DMS 273 (cell line): Measurements from ENCODE around the gene PFDN6.

Source experiments
- DNase-seq: peaks from one replicate; lab custom pipeline; 2025; ENCODE audit not compliant: unreplicated experiment; lab: John Stamatoyannopoulos, UW

Gene PFDN6

GRCh38 chr6:33315793-33316602 is 26.6 kb downstream of the PFDN6 start:
- DNase-seq = no peak

- no peak for DNase-seq
These were observed 27.4 kb downstream of the PFDN6 start for GRCh38 chr6:33316603-33317418.

GRCh38 chr6:33317419-33317668 is 27.9 kb downstream of the PFDN6 start:
- no peak for DNase-seq

DNA sequence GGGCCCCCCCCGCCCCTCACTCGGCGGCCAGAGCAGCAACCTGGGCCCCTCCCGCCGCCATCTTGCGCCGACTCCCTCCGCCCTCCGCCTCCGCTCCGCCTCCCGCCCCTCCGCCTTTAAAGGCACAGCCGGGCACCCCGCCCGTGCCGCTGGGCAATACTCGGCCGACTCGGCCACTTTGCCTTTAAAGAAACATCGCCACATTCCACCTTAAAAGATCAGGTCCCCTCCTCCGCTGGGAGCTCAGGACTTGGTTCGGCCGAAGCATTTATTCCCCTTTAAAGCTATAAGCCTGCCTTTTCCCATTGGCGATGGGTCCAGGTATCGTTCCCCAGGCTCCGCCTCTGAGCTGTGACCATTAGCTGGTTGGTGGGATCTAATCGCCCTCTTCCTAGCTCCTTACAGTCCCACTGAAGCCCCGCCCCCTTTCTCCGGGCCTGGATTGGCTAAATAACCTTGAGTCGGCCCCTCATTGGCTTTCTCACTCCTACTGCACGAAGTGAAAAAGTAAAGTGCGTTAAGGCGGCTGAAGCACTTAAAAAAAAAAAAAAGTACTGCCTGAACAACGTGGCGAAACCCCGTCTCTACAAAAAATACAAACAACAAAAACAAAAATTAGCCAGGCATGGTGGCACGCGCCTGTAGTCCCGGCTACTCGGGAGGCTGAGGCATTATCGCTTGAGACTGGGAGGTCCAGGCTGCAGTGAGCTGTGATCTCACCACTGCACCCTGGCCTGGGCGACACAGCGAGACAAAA is 28.4 kb downstream of the PFDN6 start, which contains the start of gene ZBTB22:
TSS of gene ZBTB22 (minus strand) at position 76 of the 757 bp plus-strand sequence. CDS start 828 bp downstream, outside the sequence.
- peak; percentile 99 for DNase-seq

DNA sequence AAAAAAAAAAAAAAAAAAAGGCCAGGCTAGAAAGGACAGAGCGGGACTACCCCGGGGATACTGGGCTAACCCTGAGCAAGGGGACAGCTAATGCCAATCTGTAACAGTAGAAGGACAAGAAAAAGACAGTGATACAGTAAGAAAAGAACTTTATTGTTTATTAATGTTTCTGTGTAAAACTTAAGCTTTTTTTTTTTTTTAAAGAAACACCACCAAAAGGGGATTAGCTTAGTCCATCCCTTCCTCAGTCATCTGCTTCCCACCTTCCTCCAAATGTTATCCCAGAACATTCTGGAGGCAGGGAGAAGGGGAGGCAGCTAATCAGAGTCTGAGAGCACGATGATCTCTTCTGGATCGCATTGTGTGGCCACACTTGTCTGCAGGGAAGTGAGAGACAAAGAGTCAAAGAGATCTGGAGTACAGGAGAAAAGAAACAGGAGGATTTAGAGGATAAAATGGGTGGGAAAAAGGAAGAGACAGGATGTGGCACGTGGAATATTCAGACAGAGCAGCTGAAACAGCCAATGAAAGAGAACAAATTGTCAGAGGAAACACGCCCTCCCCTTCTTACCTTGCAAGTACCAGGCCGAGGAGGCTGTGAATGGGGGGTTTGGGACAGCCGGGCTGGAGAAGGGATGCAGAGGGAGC is 29.1 kb downstream of the PFDN6 start:
- no peak for DNase-seq

GRCh38 chr6:33319939-33320314 is 30.5 kb downstream of the PFDN6 start:
- DNase-seq = no peak

GRCh38 chr6:33320315-33321181 is 31.1 kb downstream of the PFDN6 start:
- peak; percentile 45 for DNase-seq

DNA sequence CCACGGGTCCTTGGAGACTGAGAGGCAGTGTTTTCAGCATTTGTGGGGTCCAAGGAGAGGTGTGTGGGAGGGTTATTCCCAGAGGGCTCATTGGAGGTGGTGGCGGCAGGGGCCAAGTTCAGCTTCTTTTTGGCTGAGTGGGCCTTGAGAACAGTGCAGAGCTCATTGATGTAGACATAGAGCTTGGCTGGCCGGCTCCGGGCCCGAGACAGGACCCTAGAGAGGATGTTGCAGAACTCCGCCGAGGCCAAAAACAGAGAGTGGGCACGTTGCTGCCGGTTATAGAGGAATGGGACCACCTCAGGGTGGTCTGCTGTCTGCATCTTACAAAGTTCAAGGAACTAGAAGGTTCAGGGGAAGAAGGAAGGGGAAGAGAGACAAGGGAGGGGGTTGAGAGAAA is 31.8 kb downstream of the PFDN6 start:
- DNase-seq = no peak

DNA sequence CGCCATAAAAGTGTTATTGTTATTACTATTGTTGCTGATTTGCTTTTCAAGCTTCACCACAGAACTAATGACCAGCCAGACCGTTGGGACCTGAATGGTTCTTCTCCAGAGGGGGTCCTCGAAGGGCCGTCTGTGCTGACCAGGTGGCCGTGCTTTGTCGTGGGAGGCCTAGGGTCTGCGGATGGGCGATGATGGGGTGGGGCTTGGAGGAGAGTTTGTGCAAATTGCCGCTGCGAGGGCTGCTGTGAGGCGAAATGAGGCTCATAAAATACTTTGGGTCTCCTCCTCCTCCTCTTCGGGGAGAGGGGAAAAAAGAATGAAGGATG is 34.2 kb downstream of the PFDN6 start:
- DNase-seq = peak; percentile 66

- no peak for DNase-seq
These were observed 34.7 kb downstream of the PFDN6 start for GRCh38 chr6:33324125-33324524.

GRCh38 chr6:33329058-33329457 is 39.7 kb downstream of the PFDN6 start:
- peak; percentile 34 for DNase-seq

- no peak for DNase-seq
These were observed 41.3 kb downstream of the PFDN6 start for GRCh38 chr6:33330736-33331135.

GRCh38 chr6:33333666-33334065 is 44.3 kb downstream of the PFDN6 start:
- DNase-seq = no peak

- no peak for DNase-seq
These were observed 46.5 kb downstream of the PFDN6 start for GRCh38 chr6:33335916-33336315.

GRCh38 chr6:33336495-33336894 is 47.1 kb downstream of the PFDN6 start:
- DNase-seq = no peak

- no peak for DNase-seq
These were observed 49.8 kb downstream of the PFDN6 start for GRCh38 chr6:33339193-33339592.
